ENCODE measurements around the gene CCL14.

DNA sequence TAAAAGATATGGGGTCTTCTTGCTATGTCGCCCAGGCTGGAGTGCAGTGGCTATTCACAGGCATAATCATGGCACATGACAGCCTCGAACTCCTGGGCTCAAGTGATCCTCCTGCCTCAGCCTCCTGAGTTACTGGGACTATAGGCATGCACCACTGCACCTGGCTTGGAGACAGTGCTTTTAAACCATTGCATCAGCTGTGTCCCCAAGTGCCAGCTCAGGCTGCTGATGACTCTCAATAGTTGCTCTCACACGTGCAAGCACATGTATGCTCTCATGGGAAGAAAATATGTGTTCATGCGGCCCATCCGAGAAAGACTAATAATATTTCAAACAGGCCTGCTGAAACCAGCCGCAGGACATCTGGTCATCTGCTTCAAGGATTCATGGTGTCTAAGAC lies 14.0 kb downstream of the CCL14 start:
- TF ChIP-seq, protein P1, sequence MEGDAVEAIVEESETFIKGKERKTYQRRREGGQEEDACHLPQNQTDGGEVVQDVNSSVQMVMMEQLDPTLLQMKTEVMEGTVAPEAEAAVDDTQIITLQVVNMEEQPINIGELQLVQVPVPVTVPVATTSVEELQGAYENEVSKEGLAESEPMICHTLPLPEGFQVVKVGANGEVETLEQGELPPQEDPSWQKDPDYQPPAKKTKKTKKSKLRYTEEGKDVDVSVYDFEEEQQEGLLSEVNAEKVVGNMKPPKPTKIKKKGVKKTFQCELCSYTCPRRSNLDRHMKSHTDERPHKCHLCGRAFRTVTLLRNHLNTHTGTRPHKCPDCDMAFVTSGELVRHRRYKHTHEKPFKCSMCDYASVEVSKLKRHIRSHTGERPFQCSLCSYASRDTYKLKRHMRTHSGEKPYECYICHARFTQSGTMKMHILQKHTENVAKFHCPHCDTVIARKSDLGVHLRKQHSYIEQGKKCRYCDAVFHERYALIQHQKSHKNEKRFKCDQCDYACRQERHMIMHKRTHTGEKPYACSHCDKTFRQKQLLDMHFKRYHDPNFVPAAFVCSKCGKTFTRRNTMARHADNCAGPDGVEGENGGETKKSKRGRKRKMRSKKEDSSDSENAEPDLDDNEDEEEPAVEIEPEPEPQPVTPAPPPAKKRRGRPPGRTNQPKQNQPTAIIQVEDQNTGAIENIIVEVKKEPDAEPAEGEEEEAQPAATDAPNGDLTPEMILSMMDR (IDR thresholded peaks at IDR 0.05): no peak
- TF ChIP-seq MXI1 (IDR thresholded peaks at IDR 0.05; ENCODE audit: low read depth, low read length) (no peak), RAD21 (IDR thresholded peaks at IDR 0.05; ENCODE audit: low read length) (no peak), MEF2A (IDR thresholded peaks at IDR 0.05; ENCODE audit: borderline replicate concordance, low read depth) (no peak), NFIC (IDR thresholded peaks at IDR 0.05; ENCODE audit: borderline replicate concordance) (no peak), RXRA (IDR thresholded peaks at IDR 0.05; ENCODE audit: borderline replicate concordance, low read depth) (no peak)

All from SK-N-SH (cell line).